Myocyte (in vitro differentiated cells): Measurements from ENCODE around the gene JOSD1. TPM values are rescaled to one million over a fixed set of nuclear protein-coding genes. Genes with fewer than 3 reads are reported as not detected.
A peak's percentile ranks its signal among the peaks of the same experiment; 100 is the strongest.

Source experiments
- DNase-seq: peaks from one replicate; pipeline ENCODE4 v3.0.0-alpha.2; 2012; ENCODE audit warnings: low read depth
- total RNA-seq: library from RNA; depleted of rRNA; stranded (reverse); fragments of >200 nt; gene quantifications from 2 replicates; pipeline ENCODE4 v1.2.3, GENCODE V29; 2014

Gene JOSD1
- total RNA-seq, 1 donor from 2014 or later = 59.2 TPM

- DNase-seq = peak; percentile 98
These were observed 33.1 kb upstream of the JOSD1 start for GRCh38 chr22:38733724-38734381.

GRCh38 chr22:38733329-38733723, 32.6 kb upstream of the JOSD1 start:
- DNase-seq = peak; percentile 67

GRCh38 chr22:38732251-38732815, 31.6 kb upstream of the JOSD1 start:
- DNase-seq = peak; percentile 33

GRCh38 chr22:38731703-38732161, 31.0 kb upstream of the JOSD1 start:
- no peak for DNase-seq

- no peak for DNase-seq
These were observed 29.7 kb upstream of the JOSD1 start for GRCh38 chr22:38730411-38730871.

GRCh38 chr22:38729946-38730345, 29.2 kb upstream of the JOSD1 start:
- DNase-seq = no peak

- DNase-seq = no peak
These were observed 28.4 kb upstream of the JOSD1 start for GRCh38 chr22:38728871-38729796.

GRCh38 chr22:38727530-38728451, 27.0 kb upstream of the JOSD1 start:
- DNase-seq = no peak

GRCh38 chr22:38727123-38727522, 26.4 kb upstream of the JOSD1 start:
- DNase-seq = no peak

- no peak for DNase-seq
These were observed 25.3 kb upstream of the JOSD1 start for GRCh38 chr22:38725900-38726655.

GRCh38 chr22:38724926-38725571, 24.3 kb upstream of the JOSD1 start:
- peak; percentile 47 for DNase-seq

- DNase-seq = no peak
These were observed 23.4 kb upstream of the JOSD1 start for GRCh38 chr22:38724176-38724575.

- DNase-seq = no peak
These were observed 20.8 kb upstream of the JOSD1 start for GRCh38 chr22:38721551-38721950.

GRCh38 chr22:38720350-38720749, 19.6 kb upstream of the JOSD1 start:
- DNase-seq = no peak

- no peak for DNase-seq
These were observed 18.5 kb upstream of the JOSD1 start for GRCh38 chr22:38719196-38719595.

GRCh38 chr22:38718414-38718813, 17.7 kb upstream of the JOSD1 start:
- DNase-seq = peak; percentile 88

GRCh38 chr22:38717244-38717643, 16.5 kb upstream of the JOSD1 start:
- DNase-seq = no peak

GRCh38 chr22:38716826-38717225, 16.1 kb upstream of the JOSD1 start:
- no peak for DNase-seq

- no peak for DNase-seq
These were observed 15.5 kb upstream of the JOSD1 start for GRCh38 chr22:38716271-38716670.

GRCh38 chr22:38715852-38716251, 15.1 kb upstream of the JOSD1 start:
- no peak for DNase-seq
